Measurements from ENCODE around the gene SACM1L.

Gene SACM1L

GRCh38 chr3:45793482-45794176 is 104.4 kb downstream of the SACM1L start:
- no peaks in the 10 kb centered on the region for H3K79me2 ChIP-seq (ENCODE audit: control insufficient read depth, low read length)
- H3K27ac ChIP-seq (ENCODE audit: low read depth, low read length) = no peak overlapping the region
- no peaks in the 10 kb centered on the region for H3K9me2 ChIP-seq (replicated peaks; ENCODE audit: control insufficient read depth, low read length)
- H3K9me3 ChIP-seq (ENCODE audit: control insufficient read depth, insufficient read depth, low read length) = peaks cover 4% of the 10 kb centered on the region; the same call in 1 of the 2 replicates
- H3K4me1 ChIP-seq (ENCODE audit: control insufficient read depth, low read length) = peaks cover 7% of the 10 kb centered on the region
- H3K4me3 ChIP-seq (ENCODE audit: low read length) = no peak overlapping the region
- TF ChIP-seq CTCF (IDR thresholded peaks at IDR 0.05; ENCODE audit: low read depth, low read length, poor library complexity, severe bottlenecking) = no peak
- no peak for TF ChIP-seq EZH2phosphoT487 (IDR thresholded peaks at IDR 0.05; ENCODE audit: borderline replicate concordance, low read length)
- no peaks in the 10 kb centered on the region for H3K36me3 ChIP-seq (ENCODE audit: control insufficient read depth, low read length)
- no peaks in the 10 kb centered on the region for H3K27me3 ChIP-seq (ENCODE audit: control insufficient read depth, low read length)
- no peak overlapping the region for H3K4me2 ChIP-seq (ENCODE audit: low read length)
- H3F3A ChIP-seq (ENCODE audit: control insufficient read depth, insufficient read depth) = no peaks in the 10 kb centered on the region
- no peaks in the 10 kb centered on the region for H4K20me1 ChIP-seq (ENCODE audit: control insufficient read depth, insufficient read depth, low read depth, low read length)

GRCh38 chr3:45794177-45794560 is 105.0 kb downstream of the SACM1L start:
- H3K27me3 ChIP-seq (ENCODE audit: control insufficient read depth, low read length) = no peaks in the 10 kb centered on the region
- no peaks in the 10 kb centered on the region for H3K79me2 ChIP-seq (ENCODE audit: control insufficient read depth, low read length)
- H3K9me2 ChIP-seq (replicated peaks; ENCODE audit: control insufficient read depth, low read length) = no peaks in the 10 kb centered on the region
- no peak overlapping the region for H3K4me3 ChIP-seq (ENCODE audit: low read length)
- H3K36me3 ChIP-seq (ENCODE audit: control insufficient read depth, low read length) = no peaks in the 10 kb centered on the region
- H3F3A ChIP-seq (ENCODE audit: control insufficient read depth, insufficient read depth) = no peaks in the 10 kb centered on the region
- H3K27ac ChIP-seq (ENCODE audit: low read depth, low read length) = no peak overlapping the region
- no peaks in the 10 kb centered on the region for H4K20me1 ChIP-seq (ENCODE audit: control insufficient read depth, insufficient read depth, low read depth, low read length)
- no peak for TF ChIP-seq EZH2phosphoT487 (IDR thresholded peaks at IDR 0.05; ENCODE audit: borderline replicate concordance, low read length)
- TF ChIP-seq CTCF (IDR thresholded peaks at IDR 0.05; ENCODE audit: low read depth, low read length, poor library complexity, severe bottlenecking) = no peak
- H3K9me3 ChIP-seq (ENCODE audit: control insufficient read depth, insufficient read depth, low read length) = no peaks in the 10 kb centered on the region
- H3K4me1 ChIP-seq (ENCODE audit: control insufficient read depth, low read length) = peaks cover 7% of the 10 kb centered on the region
- no peak overlapping the region for H3K4me2 ChIP-seq (ENCODE audit: low read length)

GRCh38 chr3:45794660-45795059 is 105.5 kb downstream of the SACM1L start:
- H3K4me1 ChIP-seq (ENCODE audit: control insufficient read depth, low read length) = peaks cover 7% of the 10 kb centered on the region
- H3K27me3 ChIP-seq (ENCODE audit: control insufficient read depth, low read length) = no peaks in the 10 kb centered on the region
- no peaks in the 10 kb centered on the region for H3K79me2 ChIP-seq (ENCODE audit: control insufficient read depth, low read length)
- no peaks in the 10 kb centered on the region for H3K36me3 ChIP-seq (ENCODE audit: control insufficient read depth, low read length)
- no peaks in the 10 kb centered on the region for H3K9me3 ChIP-seq (ENCODE audit: control insufficient read depth, insufficient read depth, low read length)
- H3K4me3 ChIP-seq (ENCODE audit: low read length) = no peak overlapping the region
- no peak overlapping the region for H3K27ac ChIP-seq (ENCODE audit: low read depth, low read length)
- H3K4me2 ChIP-seq (ENCODE audit: low read length) = no peak overlapping the region
- no peaks in the 10 kb centered on the region for H4K20me1 ChIP-seq (ENCODE audit: control insufficient read depth, insufficient read depth, low read depth, low read length)
- no peaks in the 10 kb centered on the region for H3F3A ChIP-seq (ENCODE audit: control insufficient read depth, insufficient read depth)
- no peaks in the 10 kb centered on the region for H3K9me2 ChIP-seq (replicated peaks; ENCODE audit: control insufficient read depth, low read length)
- TF ChIP-seq EZH2phosphoT487 (IDR thresholded peaks at IDR 0.05; ENCODE audit: borderline replicate concordance, low read length) = no peak
- TF ChIP-seq CTCF (IDR thresholded peaks at IDR 0.05; ENCODE audit: low read depth, low read length, poor library complexity, severe bottlenecking) = no peak

Measured in DOHH2 (cell line).